ENCODE results near the gene TRIM15.

DNA sequence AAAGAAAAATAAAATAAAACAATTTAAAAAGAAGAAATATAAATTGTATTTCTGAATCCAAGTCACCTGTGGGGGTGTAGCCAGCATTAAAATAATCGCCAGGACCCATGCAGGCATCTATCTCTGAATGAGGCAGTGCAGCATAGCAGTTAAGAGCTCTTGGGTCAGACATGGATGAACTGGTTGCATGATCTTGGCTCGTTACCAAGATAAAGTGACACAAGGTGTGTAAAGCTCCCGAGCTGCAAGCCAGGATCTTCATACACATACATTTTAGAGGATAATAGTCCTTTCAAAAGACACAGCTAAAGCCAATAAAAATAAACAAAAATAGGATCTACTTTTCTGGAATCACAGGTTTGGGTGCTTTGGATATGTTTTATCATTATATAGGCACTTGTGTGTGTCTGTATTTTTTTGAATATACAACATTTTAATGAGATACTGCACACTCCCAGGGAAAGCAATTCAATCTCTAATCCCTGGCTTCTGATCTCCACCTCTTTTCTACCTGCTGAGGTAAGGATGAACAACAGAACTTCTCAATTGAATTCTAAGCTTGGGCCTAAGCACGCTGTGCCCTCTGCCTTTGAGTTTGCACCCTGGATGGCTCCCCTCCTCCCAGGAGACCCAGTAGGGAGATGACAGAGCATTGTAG, 11.2 kb upstream of the TRIM15 start:
- TF ChIP-seq, protein P1, sequence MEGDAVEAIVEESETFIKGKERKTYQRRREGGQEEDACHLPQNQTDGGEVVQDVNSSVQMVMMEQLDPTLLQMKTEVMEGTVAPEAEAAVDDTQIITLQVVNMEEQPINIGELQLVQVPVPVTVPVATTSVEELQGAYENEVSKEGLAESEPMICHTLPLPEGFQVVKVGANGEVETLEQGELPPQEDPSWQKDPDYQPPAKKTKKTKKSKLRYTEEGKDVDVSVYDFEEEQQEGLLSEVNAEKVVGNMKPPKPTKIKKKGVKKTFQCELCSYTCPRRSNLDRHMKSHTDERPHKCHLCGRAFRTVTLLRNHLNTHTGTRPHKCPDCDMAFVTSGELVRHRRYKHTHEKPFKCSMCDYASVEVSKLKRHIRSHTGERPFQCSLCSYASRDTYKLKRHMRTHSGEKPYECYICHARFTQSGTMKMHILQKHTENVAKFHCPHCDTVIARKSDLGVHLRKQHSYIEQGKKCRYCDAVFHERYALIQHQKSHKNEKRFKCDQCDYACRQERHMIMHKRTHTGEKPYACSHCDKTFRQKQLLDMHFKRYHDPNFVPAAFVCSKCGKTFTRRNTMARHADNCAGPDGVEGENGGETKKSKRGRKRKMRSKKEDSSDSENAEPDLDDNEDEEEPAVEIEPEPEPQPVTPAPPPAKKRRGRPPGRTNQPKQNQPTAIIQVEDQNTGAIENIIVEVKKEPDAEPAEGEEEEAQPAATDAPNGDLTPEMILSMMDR (IDR thresholded peaks at IDR 0.05) = no peak
- no peak for TF ChIP-seq POLR2A (IDR thresholded peaks at IDR 0.05)

All from stomach (tissue), 4 donors.